GM12878 (cell line): ENCODE data around the gene MPZL1. TPM values are rescaled to one million over a fixed set of nuclear protein-coding genes. Genes with fewer than 3 reads are reported as not detected.

Source experiments
- ATAC-seq: fragments of 200-7000 bp; cut with Tn5 transposase; 3 replicates; pipeline ENCODE4 v1.9.1; 2020; ENCODE audit warnings: mild to moderate bottlenecking, moderate library complexity
- BruUV-seq: library from RNA; stranded (reverse); fragments of 400-500 nt; replicated peaks from 2 replicates; lab custom pipeline; 2021; lab: Mats Ljungman, UMichigan
- CTCF ChIA-PET: fragments of 300-600 bp; sonication (Branson Sonifier 250); formaldehyde crosslinking; extraction: SDS; loops from one replicate; lab custom pipeline; 2021; ENCODE audit warnings: inconsistent platforms; lab: Yijun Ruan, JAX
- POLR2A ChIA-PET: fragments of 350-600 bp; formaldehyde crosslinking; extraction: SDS; loops from one replicate; lab custom pipeline; 2021; ENCODE audit warnings: inconsistent platforms; lab: Charles Lee
- RAD21 ChIA-PET: fragments of 300-600 bp; sonication (Branson Sonifier 250); formaldehyde crosslinking; loops from one replicate; lab custom pipeline; 2023; ENCODE audit warnings: antibody characterized with exemption; ENCODE audit not compliant: unreplicated experiment; lab: Charles Lee
- SMC1A ChIA-PET: fragments of 300-600 bp; sonication (Branson Sonifier 250); formaldehyde crosslinking; loops from one replicate; lab custom pipeline; 2023; ENCODE audit not compliant: unreplicated experiment, uncharacterized antibody; lab: Charles Lee
- DNase-seq: peaks from one replicate; pipeline ENCODE4 v3.0.0-alpha.2; 2011; ENCODE audit warnings: low read depth, low spot score
- FAIRE-seq: peaks from 3 replicates; lab custom pipeline; 2011; peaks lifted over from hg19 to GRCh38; lab: Jason Lieb, UNC
- H2AFZ ChIP-seq: 2 replicates; pipeline ENCODE4 v1.6.0; 2011; ENCODE audit warnings: low read depth, low read length, control low read depth; ENCODE audit not compliant: control insufficient read depth
- H3K27ac ChIP-seq: 2 replicates; pipeline ENCODE4 v1.5.1; 2011; ENCODE audit warnings: control low read depth; ENCODE audit not compliant: control insufficient read depth, insufficient read depth
- H3K27me3 ChIP-seq, 2 experiments: replicated peaks in 1 of 2; 2 replicates each; pipeline versions ENCODE4 v1.6.0 to v1.6.1; 2011; ENCODE audit warnings: low read length in 1 of 2; ENCODE audit not compliant: control insufficient read depth in 2 of 2, insufficient read depth in 2 of 2
- H3K36me3 ChIP-seq, 2 experiments: 2 replicates each; pipeline ENCODE4 v1.5.1; 2011; ENCODE audit warnings: low read length in 1 of 2; ENCODE audit not compliant: control insufficient read depth in 2 of 2, insufficient read depth in 2 of 2
- H3K4me1 ChIP-seq: 2 replicates; pipeline ENCODE4 v1.6.1; 2011; ENCODE audit warnings: mild to moderate bottlenecking, low read length, moderate library complexity, mixed read lengths; ENCODE audit not compliant: control insufficient read depth, insufficient read depth
- H3K4me2 ChIP-seq: 2 replicates; pipeline ENCODE4 v1.6.0; 2011; ENCODE audit warnings: control low read depth; ENCODE audit not compliant: control insufficient read depth, insufficient read depth
- H3K4me3 ChIP-seq: fragments of 200-600 bp; sonication (generic); 2 replicates; pipeline ENCODE4 v1.5.1; 2016
- H3K79me2 ChIP-seq: 2 replicates; pipeline ENCODE4 v1.6.0; 2011; ENCODE audit warnings: low read length; ENCODE audit not compliant: control insufficient read depth, insufficient read depth
- H3K9ac ChIP-seq: 2 replicates; pipeline ENCODE4 v1.8.0; 2011; ENCODE audit warnings: low read length, control low read depth, mixed read lengths; ENCODE audit not compliant: control insufficient read depth, insufficient read depth
- H3K9me3 ChIP-seq: replicated peaks from 3 replicates; pipeline ENCODE4 v1.5.1; 2011; ENCODE audit warnings: mild to moderate bottlenecking, low read length; ENCODE audit not compliant: control insufficient read depth, insufficient read depth
- H4K20me1 ChIP-seq: 2 replicates; pipeline ENCODE4 v1.6.0; 2011; ENCODE audit not compliant: control insufficient read depth, insufficient read depth
- HDGF ChIP-seq: fragments of 450-650 bp; IDR thresholded peaks from 2 replicates; pipeline ENCODE4 v1.6.1; 2016; ENCODE audit warnings: antibody characterized with exemption
- IRF4 ChIP-seq: IDR thresholded peaks from 2 replicates; pipeline ENCODE4 v1.6.1; 2011; ENCODE audit warnings: low read depth, low read length
- JUND ChIP-seq: IDR thresholded peaks from 2 replicates; pipeline ENCODE4 v1.6.1; 2012; ENCODE audit warnings: low read depth, mild to moderate bottlenecking, low read length, improper control_type of control experiment, moderate library complexity
- MTA2 ChIP-seq: fragments of 450-650 bp; IDR thresholded peaks from 2 replicates; pipeline ENCODE4 v1.6.1; 2016; ENCODE audit warnings: low read depth, mild to moderate bottlenecking, moderate library complexity
- MYB ChIP-seq: fragments of 150-350 bp; IDR thresholded peaks from 2 replicates; pipeline ENCODE4 v1.6.1; 2014; ENCODE audit warnings: mild to moderate bottlenecking, low read depth, low read length, borderline replicate concordance
- NRF1 ChIP-seq: conservative IDR thresholded peaks from 2 replicates; pipeline ENCODE4 v1.6.1; 2011; ENCODE audit warnings: mild to moderate bottlenecking, low read depth, low read length, improper control_type of control experiment
- POLR2AphosphoS5 ChIP-seq: IDR thresholded peaks from 2 replicates; pipeline ENCODE4 v1.6.1; 2011; ENCODE audit warnings: mild to moderate bottlenecking, low read length, inconsistent platforms
- RAD51 ChIP-seq: fragments of 450-650 bp; IDR thresholded peaks from 2 replicates; pipeline ENCODE4 v1.6.1; 2016; ENCODE audit warnings: moderate library complexity, mild to moderate bottlenecking, inconsistent platforms
- SP1 ChIP-seq: IDR thresholded peaks from one replicate; pipeline ENCODE4 v1.6.1; 2011; ENCODE audit warnings: low read depth, low read length
- TCF3 ChIP-seq: IDR thresholded peaks from 2 replicates; pipeline ENCODE4 v1.6.1; 2012; ENCODE audit warnings: low read depth, mild to moderate bottlenecking, low read length, borderline replicate concordance; ENCODE audit not compliant: insufficient read depth
- ZNF207 ChIP-seq: fragments of 450-650 bp; IDR thresholded peaks from 2 replicates; pipeline ENCODE4 v1.6.1; 2014; ENCODE audit warnings: antibody characterized with exemption, mild to moderate bottlenecking, borderline replicate concordance
- WGBS: methylation state at CpG from one replicate; pipeline ENCODE4 v1.1.6; 2016; ENCODE audit warnings: low lambda C conversion rate; ENCODE audit not compliant: insufficient replicate concordance, insufficient coverage; ENCODE audit errors: missing lambda C conversion rate; 5-methylcytosine and 5-hydroxymethylcytosine counted together
- in situ Hi-C: fragments of 300-500 bp; cut with MboI; formaldehyde crosslinking; loops from 9 replicates; pipeline ENCODE4 v1.14.3; 2018; ENCODE audit warnings: mixed read lengths
- intact Hi-C: fragments of 100-400 bp; cut with micrococcal nuclease; formaldehyde crosslinking; loops from one replicate; pipeline ENCODE4 v1.14.2; 2022; ENCODE audit not compliant: unreplicated experiment
- polyA plus RNA-seq, 11 experiments: library from polyadenylated mRNA; depleted of rRNA in 4 of 11; unstranded in 6 of 11; stranded (reverse) in 5 of 11; fragments of >200 nt; fragmentation: Nextera tagmentation in 4 of 11; fragmentation: Illumina TruSeq in 1 of 11; extraction: Ambion mirVana in 4 of 11; extraction: Trizol in 1 of 11; gene quantifications; 1 replicate in 1 of 11; 2 replicates in 10 of 11; pipeline versions ENCODE4 v1.2.1 to v1.2.3, GENCODE V29; 2011 to 2016; ENCODE audit warnings: inconsistent platforms in 2 of 11, missing spikeins in 2 of 11, low read depth in 1 of 11
- total RNA-seq, 4 experiments: library from RNA; depleted of rRNA in 3 of 4; stranded (reverse); fragments of >200 nt in 3 of 4; fragmentation: Illumina TruSeq in 1 of 4; extraction: Trizol in 1 of 4; gene quantifications; 2 replicates each; pipeline versions ENCODE4 v1.2.1 to v1.2.3, GENCODE V29; 2013 to 2021
- TF ChIP-seq, protein P1 (sequence below): fragments of 150-350 bp; IDR thresholded peaks from 2 replicates; pipeline ENCODE4 v1.6.1; 2014; ENCODE audit warnings: mild to moderate bottlenecking, low read depth, low read length
- TF ChIP-seq, protein P2 (sequence below): fragments of 450-650 bp; IDR thresholded peaks from 2 replicates; pipeline ENCODE4 v1.6.1; 2017; ENCODE audit warnings: borderline replicate concordance
- TF ChIP-seq, protein P3 (sequence below): IDR thresholded peaks from 2 replicates; pipeline ENCODE4 v1.6.1; 2012; ENCODE audit warnings: low read depth, low read length, improper control_type of control experiment
- TF ChIP-seq, protein P4 (sequence below): IDR thresholded peaks from 2 replicates; pipeline ENCODE4 v1.6.1; 2012; ENCODE audit warnings: improper control_type of control experiment, low read depth, low read length; ENCODE audit not compliant: insufficient replicate concordance

MPZL1 gene
- total and polyA plus RNA-seq, 10 of the 15 experiments (the other 5 are each of a cell fraction or from before 2014, with no cell fraction given) = 9.8 to 60.9 (median 45.9) TPM

DNA sequence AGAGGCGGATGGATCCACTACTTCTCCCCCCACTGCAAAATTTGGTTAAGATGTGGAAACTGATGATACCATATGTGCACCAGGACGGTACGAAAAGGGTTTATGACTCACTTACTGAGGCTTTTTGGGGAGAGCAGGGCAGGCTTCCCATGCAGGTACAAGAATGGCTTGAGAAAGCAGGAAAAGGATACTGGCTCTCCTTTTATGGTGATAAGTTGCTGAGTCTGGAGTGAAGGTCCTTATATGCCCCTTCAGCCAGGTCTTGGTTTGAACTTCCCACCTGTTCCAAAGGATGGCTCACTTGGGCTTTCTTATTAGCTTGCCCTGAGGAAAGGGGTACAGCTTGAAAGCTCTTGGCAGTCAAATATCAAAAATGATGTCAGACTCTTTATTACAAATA, 23.1 kb downstream of the MPZL1 start (continued):
- TF ChIP-seq, protein P1, sequence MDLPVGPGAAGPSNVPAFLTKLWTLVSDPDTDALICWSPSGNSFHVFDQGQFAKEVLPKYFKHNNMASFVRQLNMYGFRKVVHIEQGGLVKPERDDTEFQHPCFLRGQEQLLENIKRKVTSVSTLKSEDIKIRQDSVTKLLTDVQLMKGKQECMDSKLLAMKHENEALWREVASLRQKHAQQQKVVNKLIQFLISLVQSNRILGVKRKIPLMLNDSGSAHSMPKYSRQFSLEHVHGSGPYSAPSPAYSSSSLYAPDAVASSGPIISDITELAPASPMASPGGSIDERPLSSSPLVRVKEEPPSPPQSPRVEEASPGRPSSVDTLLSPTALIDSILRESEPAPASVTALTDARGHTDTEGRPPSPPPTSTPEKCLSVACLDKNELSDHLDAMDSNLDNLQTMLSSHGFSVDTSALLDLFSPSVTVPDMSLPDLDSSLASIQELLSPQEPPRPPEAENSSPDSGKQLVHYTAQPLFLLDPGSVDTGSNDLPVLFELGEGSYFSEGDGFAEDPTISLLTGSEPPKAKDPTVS = no peak
- no peak for TF ChIP-seq TCF3
- TF ChIP-seq IRF4 = no peak
- TF ChIP-seq, protein P2, sequence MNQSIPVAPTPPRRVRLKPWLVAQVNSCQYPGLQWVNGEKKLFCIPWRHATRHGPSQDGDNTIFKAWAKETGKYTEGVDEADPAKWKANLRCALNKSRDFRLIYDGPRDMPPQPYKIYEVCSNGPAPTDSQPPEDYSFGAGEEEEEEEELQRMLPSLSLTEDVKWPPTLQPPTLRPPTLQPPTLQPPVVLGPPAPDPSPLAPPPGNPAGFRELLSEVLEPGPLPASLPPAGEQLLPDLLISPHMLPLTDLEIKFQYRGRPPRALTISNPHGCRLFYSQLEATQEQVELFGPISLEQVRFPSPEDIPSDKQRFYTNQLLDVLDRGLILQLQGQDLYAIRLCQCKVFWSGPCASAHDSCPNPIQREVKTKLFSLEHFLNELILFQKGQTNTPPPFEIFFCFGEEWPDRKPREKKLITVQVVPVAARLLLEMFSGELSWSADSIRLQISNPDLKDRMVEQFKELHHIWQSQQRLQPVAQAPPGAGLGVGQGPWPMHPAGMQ = no peak
- no peak for TF ChIP-seq JUND
- TF ChIP-seq, protein P3, sequence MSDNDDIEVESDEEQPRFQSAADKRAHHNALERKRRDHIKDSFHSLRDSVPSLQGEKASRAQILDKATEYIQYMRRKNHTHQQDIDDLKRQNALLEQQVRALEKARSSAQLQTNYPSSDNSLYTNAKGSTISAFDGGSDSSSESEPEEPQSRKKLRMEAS = no peak

DNA sequence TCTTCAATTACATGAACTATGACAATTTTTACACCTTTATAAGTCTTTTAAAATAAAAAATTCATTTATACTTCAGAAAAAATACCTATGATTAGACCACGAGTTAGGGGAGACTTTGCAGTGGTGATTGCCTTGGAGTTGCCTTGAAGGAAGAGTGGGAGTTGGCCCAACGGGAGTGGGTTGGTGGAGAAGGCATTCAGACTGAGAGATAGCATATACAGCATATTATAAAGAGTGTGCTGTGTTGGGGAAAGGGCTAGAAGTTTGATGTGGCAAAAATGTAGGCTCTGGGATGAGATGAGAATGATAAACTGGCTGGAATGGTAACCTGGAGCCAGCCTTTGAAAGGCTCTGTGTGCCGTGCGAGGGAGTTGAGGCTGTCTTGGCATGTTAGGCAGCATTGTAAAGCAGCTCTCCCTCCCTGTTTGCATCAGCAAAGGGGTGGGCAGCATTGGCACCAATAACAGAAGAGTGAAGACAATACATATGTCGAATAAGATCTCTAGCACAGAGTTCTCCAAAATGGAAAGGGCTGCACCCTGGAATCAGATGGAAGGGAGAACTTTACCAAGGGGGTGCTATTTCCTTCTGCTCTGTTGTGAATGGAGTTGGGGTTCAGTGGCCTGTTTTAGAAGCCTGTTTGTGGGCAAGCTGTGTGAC, 24.4 kb downstream of the MPZL1 start:
- Histone ChIP-seq H2AFZ (no peak overlapping the region), H4K20me1 (no peaks in the 10 kb centered on the region), H3K9ac (no peak overlapping the region), H3K4me3 (no peak overlapping the region), H3K4me1 (peaks cover 10% of the 10 kb centered on the region), H3K4me2 (no peak overlapping the region), H3K79me2 (peaks cover 45% of the 10 kb centered on the region), H3K27ac (no peak overlapping the region), H3K36me3 (0 out of 4 replicates have a peak, but pooled peaks cover 0 to 3% of the 10 kb centered on the region in 2 experiments), H3K9me3 (no peaks in the 10 kb centered on the region), H3K27me3 (no peaks in the 10 kb centered on the region)
- DNase-seq (no peak), ATAC-seq (no peak; the same call in 2 of the 3 replicates), FAIRE-seq (no peak)
- POLR2A ChIA-PET = no interaction called here
- BruUV-seq = no TSS peak
- 79% methylated on average over 5 of the region's 5 CpGs for WGBS
- in situ Hi-C loops (no loop called here), intact Hi-C loops (no loop called here)
- RAD21 ChIA-PET = no interaction called here
- SMC1A ChIA-PET = no interaction called here
- CTCF ChIA-PET = interaction anchor here (0.6 kb wide), 1 partner anchor 315 kb away, joined by 3 read pairs; no protein-coding TSS in a partner anchor
- no peak for TF ChIP-seq SP1
- no peak for TF ChIP-seq HDGF
- no peak for TF ChIP-seq ZNF207
- no peak for TF ChIP-seq NRF1
- no peak for TF ChIP-seq MTA2
- TF ChIP-seq POLR2AphosphoS5 = no peak
- TF ChIP-seq MYB = no peak
- TF ChIP-seq RAD51 = no peak
- TF ChIP-seq, protein P4, sequence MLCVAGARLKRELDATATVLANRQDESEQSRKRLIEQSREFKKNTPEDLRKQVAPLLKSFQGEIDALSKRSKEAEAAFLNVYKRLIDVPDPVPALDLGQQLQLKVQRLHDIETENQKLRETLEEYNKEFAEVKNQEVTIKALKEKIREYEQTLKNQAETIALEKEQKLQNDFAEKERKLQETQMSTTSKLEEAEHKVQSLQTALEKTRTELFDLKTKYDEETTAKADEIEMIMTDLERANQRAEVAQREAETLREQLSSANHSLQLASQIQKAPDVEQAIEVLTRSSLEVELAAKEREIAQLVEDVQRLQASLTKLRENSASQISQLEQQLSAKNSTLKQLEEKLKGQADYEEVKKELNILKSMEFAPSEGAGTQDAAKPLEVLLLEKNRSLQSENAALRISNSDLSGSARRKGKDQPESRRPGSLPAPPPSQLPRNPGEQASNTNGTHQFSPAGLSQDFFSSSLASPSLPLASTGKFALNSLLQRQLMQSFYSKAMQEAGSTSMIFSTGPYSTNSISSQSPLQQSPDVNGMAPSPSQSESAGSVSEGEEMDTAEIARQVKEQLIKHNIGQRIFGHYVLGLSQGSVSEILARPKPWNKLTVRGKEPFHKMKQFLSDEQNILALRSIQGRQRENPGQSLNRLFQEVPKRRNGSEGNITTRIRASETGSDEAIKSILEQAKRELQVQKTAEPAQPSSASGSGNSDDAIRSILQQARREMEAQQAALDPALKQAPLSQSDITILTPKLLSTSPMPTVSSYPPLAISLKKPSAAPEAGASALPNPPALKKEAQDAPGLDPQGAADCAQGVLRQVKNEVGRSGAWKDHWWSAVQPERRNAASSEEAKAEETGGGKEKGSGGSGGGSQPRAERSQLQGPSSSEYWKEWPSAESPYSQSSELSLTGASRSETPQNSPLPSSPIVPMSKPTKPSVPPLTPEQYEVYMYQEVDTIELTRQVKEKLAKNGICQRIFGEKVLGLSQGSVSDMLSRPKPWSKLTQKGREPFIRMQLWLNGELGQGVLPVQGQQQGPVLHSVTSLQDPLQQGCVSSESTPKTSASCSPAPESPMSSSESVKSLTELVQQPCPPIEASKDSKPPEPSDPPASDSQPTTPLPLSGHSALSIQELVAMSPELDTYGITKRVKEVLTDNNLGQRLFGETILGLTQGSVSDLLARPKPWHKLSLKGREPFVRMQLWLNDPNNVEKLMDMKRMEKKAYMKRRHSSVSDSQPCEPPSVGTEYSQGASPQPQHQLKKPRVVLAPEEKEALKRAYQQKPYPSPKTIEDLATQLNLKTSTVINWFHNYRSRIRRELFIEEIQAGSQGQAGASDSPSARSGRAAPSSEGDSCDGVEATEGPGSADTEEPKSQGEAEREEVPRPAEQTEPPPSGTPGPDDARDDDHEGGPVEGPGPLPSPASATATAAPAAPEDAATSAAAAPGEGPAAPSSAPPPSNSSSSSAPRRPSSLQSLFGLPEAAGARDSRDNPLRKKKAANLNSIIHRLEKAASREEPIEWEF = no peak
